HG03558 (cell line): ENCODE data around the gene ZNF488.
"Not testable (repeated sequence)": the region's sequence is repeated elsewhere in the genome, so short reads cannot be mapped to it uniquely, and the experiment has no call there.

Experiments used
- ATAC-seq: cut with Tn5 transposase; IDR thresholded peaks from one replicate; pipeline ENCODE4 v1.9.1; 2021; ENCODE audit warnings: moderate number of reproducible peaks; ENCODE audit not compliant: unreplicated experiment; ENCODE audit errors: extremely low read depth

ZNF488 gene

DNA sequence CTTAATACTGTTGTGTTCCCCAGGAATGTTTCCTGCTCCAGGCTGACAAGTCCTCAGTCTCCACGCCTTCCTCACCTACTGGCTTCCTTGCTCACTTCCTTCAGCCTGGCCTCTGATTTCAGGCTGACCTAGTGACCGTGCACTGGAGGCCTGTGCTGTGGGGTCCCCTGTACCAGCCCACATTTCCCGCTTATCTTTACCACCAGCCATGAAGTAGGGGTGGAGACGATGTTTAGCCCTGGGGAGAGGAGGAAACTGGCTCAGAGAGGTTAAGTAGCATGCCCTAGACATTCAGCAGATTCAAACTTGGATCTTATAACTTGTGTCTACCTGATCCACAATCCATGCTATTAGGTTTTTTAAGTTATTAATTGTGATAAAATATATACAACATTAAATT lies 4.8 kb upstream of the ZNF488 start:
- no peak for ATAC-seq

GRCh38 chr10:47386104-47386503 lies 2.0 kb upstream of the ZNF488 start:
- ATAC-seq = not testable (repeated sequence)

- no peak for ATAC-seq
These were observed 589 bp downstream of the ZNF488 start for GRCh38 chr10:47383261-47384147.

DNA sequence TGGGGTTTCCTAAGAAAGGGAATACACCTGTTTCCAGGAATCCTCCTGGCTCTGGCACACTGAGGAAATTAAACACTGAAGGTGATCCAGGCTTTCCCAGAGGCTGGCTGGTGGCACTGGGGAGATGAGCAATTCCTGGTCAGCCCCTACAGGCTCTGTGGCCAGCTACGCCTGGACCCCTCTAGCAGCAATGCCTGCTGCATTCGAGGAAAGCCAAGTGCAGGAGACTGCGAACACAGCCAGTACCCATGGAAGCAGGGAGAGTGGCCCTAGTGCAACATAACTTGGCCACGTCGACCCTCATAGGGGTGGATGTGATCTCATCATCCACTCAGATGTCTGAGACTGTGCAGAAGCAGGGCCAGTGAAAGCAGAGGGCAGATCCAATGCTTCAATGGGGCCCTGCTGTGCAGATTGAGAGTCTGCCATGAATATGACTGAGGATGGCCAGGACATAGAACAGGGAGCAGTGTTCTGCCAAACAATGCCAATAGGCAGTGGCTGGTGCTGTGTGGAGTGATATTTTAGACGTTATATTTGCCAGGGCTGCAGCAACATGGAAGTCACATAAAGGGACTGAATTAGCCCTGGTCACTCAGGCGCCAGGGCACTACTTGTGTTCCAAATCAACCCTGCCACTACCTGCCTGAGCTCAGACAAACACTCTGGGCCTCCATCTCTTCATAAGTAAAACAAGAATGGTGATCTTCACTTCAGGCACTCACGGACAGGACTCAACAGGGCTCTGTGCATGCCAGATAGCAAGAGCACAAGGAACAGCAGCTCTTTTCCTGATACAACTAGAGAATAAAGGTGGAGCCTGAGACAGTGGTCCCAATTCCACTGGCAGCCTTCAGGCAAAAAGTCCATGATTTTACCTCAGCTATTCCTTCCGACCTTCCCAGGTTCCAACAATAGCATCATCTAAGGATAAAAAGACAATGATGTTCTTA lies 2.4 kb downstream of the ZNF488 start:
- no peak for ATAC-seq

GRCh38 chr10:47381103-47381395 lies 3.0 kb downstream of the ZNF488 start:
- ATAC-seq = no peak

- no peak for ATAC-seq
These were observed 3.6 kb downstream of the ZNF488 start for GRCh38 chr10:47380341-47381102.

DNA sequence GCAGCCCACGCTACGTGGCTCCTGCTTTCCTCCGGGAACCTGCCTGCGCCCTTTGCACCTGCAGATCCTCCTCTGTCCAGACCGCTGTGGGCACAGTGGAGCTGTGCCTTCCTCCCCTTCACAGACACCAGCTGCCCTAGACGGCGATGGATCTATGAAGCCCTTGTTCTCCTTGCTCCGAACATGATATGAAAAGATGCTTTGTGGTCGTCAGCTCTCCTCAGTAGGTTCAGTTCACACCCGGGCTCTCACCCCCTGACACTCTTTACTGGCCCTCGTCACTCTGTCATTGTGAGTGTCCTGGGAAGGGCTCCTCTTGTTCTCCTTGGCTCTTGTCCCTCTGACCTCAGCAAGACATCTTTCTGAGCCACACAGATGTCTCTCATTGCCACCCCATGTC lies 4.2 kb downstream of the ZNF488 start:
- no peak for ATAC-seq

GRCh38 chr10:47379445-47379785 lies 4.7 kb downstream of the ZNF488 start:
- no peak for ATAC-seq

DNA sequence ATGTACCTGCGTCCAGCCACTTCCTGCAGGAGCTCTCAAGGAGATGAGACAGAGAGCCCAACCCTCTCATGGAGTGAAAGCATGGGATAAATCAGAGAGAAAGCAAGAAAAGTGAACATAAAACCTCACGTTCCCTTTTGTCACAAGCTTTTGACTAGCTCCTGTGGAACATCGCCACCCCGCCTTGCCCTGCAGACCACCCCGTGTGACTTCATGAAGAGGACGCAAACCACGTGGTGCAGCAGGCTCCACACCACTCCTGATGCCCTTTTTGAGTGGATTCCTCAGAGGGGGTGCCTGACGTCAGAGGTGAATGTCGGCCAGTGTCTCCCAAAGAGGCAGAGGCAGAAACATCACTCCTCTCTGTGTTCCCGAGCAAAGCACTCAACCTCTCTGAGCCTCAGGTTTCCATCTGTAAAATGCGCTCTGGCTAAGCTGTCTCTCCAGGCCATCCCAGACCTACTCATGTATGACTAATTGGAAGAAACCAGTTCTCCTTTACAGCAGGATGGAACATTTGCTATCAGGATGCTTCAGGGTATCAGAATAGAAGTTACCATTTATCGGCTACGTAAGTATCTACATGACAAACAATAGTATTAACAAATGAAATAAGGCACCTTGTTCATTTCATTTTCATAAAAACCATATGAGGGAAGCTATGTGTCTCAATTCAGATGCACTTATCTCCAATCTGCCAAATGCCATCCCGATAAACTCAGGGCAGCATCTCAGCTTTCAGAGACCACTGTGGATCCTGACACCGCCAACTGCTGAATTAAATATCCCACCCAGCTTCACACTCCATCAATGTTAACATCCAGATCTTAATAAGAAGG lies 5.3 kb downstream of the ZNF488 start:
- ATAC-seq = no peak

DNA sequence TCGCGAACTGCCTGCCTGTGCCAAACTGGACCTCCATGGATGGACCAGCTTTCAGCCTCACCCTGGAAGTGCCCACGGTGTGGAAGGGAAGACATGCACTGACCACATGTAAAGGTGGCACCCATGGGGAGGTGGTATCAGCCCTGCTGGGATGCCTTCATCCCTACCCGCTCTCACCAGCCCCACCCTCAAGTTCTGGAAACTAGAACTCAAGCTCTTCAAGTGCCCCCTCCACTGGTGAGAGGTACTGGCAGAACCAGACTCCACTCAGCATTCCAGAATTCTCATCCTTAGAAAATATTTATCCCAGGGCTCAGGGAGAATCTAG lies 5.9 kb downstream of the ZNF488 start:
- ATAC-seq = no peak

- ATAC-seq = no peak
These were observed 7.4 kb downstream of the ZNF488 start for GRCh38 chr10:47376522-47377220.

DNA sequence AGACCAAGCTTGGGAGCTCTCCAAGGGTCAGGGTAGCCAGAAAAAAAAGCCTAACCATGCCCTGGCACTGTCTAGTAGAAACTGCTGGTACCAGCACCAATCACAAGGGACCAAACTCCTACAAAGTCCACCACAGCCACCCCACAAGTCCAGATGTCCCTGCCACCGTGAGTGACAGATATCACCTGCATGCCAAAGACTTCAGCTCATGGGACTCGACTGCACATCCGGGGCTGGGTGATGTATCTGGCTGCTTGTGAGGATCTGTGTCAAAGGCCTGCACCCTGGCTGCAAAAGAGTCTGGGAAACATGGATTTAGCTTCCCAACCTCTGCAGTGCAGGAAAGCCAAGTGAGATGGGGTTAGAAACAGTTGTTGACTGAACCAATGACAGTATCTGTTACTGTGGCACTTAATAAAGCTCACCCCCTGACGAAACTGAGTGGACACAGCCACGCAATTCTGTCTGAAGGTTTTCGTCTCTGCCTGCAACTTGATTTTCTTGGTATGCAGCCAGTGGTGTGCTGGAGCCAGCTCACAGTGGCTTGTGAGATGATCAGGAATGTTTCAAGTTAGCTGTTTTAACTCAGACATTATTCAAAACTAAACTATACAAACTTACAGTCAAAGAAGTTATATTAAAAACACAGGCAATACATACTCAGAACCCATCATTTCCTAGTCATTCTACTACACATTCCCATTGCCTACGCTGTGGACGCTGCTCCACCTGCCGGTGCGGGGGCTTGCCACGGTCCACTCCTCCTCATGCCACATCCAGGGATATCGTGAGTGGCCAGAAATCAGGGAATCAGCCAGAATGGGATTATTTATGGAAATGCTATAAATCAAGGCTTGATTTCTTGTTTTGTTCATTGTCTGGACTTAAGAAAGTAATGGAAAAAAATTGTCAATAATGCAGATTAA lies 9.2 kb downstream of the ZNF488 start:
- no peak for ATAC-seq

DNA sequence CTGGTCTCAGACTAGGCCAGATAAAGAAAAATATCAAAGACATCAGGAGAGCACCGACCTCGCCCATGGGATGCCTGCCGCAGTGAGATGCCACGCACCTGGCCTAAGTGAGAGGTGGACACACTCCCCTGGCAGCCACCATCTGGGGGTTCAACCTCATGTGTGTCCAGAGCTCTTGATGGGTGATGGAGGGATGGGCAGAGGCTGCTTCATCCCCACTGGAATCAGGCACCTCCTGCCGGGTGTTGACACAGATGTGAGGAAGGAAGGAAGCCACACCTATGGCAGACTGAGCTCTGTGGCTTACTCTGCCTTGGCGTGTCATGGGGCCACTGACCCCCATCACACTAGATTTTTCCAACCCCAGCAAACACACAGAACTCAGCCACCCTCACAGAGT lies 11.4 kb downstream of the ZNF488 start:
- no peak for ATAC-seq

DNA sequence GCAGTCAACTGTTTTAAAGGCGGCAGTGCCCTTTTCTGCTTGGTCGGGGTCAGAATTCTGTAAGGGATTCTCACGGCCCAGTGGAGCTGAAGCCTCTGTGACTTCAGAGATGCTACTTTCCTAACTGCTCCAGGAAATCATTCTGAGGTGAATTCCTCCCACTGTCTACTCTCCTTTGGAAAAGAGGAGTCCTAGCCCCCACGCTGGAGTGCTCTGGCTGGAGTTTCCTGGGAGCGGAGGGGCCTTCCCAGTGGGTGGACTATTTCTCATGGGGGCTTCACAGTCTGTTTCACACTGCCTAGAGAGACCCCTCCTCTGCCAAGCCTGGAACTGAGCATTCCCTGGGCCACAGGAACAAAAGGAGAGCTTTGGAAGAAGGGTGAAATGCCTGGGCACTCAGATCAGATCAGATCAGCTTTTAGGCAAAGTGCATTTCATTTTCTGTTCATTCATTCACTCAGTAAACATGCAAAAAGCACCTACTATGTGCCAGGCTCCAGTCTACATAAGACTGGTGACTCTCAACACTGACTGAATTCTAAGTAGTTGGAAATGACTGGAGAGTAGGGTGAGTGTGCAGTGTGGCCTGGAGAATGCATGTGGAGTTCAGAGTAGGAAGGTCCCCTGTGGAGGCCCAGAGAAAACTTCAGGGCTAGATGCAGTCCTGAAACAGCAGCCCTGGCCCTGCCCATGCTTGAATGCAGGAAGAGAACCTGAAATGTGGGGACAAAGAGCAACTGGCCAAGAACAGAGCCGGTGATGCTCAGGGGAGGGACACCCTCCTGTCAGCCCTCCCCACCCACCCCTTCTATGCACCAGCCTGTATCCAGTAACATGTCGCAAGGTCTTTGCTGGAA lies 12.2 kb downstream of the ZNF488 start:
- no peak for ATAC-seq

GRCh38 chr10:47370878-47371277 lies 13.2 kb downstream of the ZNF488 start:
- ATAC-seq = no peak

- no peak for ATAC-seq
These were observed 13.9 kb downstream of the ZNF488 start for GRCh38 chr10:47370015-47370767.
